B cell (primary cell): ENCODE data around the gene RANBP3L. TPM values are rescaled to one million over a fixed set of nuclear protein-coding genes. Genes with fewer than 3 reads are reported as not detected.

Experiments used
- ATAC-seq: fragments of 200-7000 bp; cut with Tn5 transposase; one replicate; pipeline ENCODE4 v1.10.0; 2021; ENCODE audit warnings: low read depth, mild to moderate bottlenecking, moderate number of reproducible peaks, moderate library complexity
- CTCF ChIA-PET: fragments of 350-600 bp; sonication (Branson Sonifier 250); formaldehyde crosslinking; loops from one replicate; lab custom pipeline; 2021; ENCODE audit warnings: antibody characterized with exemption, inconsistent platforms; lab: Charles Lee
- POLR2A ChIA-PET: fragments of 350-600 bp; sonication (Branson Sonifier 250); formaldehyde crosslinking; loops from one replicate; lab custom pipeline; 2021; ENCODE audit warnings: antibody characterized with exemption; lab: Charles Lee
- DNase-seq: peaks from one replicate; pipeline ENCODE4 v3.0.0; 2013
- H2AFZ ChIP-seq: 2 replicates; pipeline ENCODE4 v1.6.1; 2012; ENCODE audit warnings: mild to moderate bottlenecking, low read depth, low read length; ENCODE audit not compliant: insufficient read depth, poor library complexity, severe bottlenecking
- H3K27ac ChIP-seq, 2 donors: 1 replicate in 1 of 2; 2 replicates in 1 of 2; pipeline ENCODE4 v1.5.1; 2012 to 2013; ENCODE audit warnings: low read length in 2 of 2, mild to moderate bottlenecking in 2 of 2, moderate library complexity in 1 of 2
- H3K27me3 ChIP-seq, 4 experiments: fragments of 200-600 bp in 1 of 4; sonication (generic) in 1 of 4; replicated peaks in 1 of 4; 1 replicate in 2 of 4; 2 replicates in 2 of 4; pipeline versions ENCODE4 v1.6.1 to v1.7.0; 2013 to 2016; ENCODE audit warnings: low read length in 3 of 4, mild to moderate bottlenecking in 2 of 4, mixed read lengths in 1 of 4, moderate library complexity in 1 of 4; ENCODE audit not compliant: insufficient read depth in 4 of 4, control insufficient read depth in 3 of 4; ENCODE audit errors: control extremely low read depth in 1 of 4
- H3K36me3 ChIP-seq, 2 experiments: replicated peaks in 1 of 2; 1 replicate in 1 of 2; 2 replicates in 1 of 2; pipeline versions ENCODE4 v1.6.1 to v1.7.1; 2013; ENCODE audit warnings: low read length in 1 of 2; ENCODE audit not compliant: insufficient read depth in 2 of 2, control insufficient read depth in 1 of 2; ENCODE audit errors: control extremely low read depth in 1 of 2, extremely low read depth in 1 of 2
- H3K4me1 ChIP-seq, 2 donors: fragments of 200-600 bp in 1 of 2; sonication (generic) in 1 of 2; 1 replicate in 1 of 2; 2 replicates in 1 of 2; pipeline versions ENCODE4 v1.5.1 to v1.6.1; 2013 to 2017; ENCODE audit warnings: low read length in 2 of 2; ENCODE audit not compliant: control insufficient read depth in 2 of 2, insufficient read depth in 2 of 2
- H3K4me2 ChIP-seq: replicated peaks from 2 replicates; pipeline ENCODE3; 2012; ENCODE audit warnings: mild to moderate bottlenecking, low read depth, low read length; ENCODE audit not compliant: poor library complexity, severe bottlenecking
- H3K4me3 ChIP-seq, 5 experiments: fragments of 200-600 bp in 1 of 5; sonication (generic) in 1 of 5; 1 replicate in 3 of 5; 2 replicates in 2 of 5; pipeline versions ENCODE4 v1.5.1 to v1.7.0; 2011 to 2016; ENCODE audit warnings: low read length in 4 of 5, mild to moderate bottlenecking in 4 of 5, low read depth in 2 of 5, control low read depth in 1 of 5, moderate library complexity in 1 of 5; ENCODE audit not compliant: insufficient read depth in 1 of 5; ENCODE audit errors: control extremely low read depth in 1 of 5, extremely low read depth in 1 of 5
- H3K79me2 ChIP-seq: fragments of 200-600 bp; sonication (generic); one replicate; pipeline ENCODE4 v1.6.0; 2016; ENCODE audit warnings: low read length; ENCODE audit not compliant: control insufficient read depth, insufficient read depth
- H3K9ac ChIP-seq: fragments of 200-600 bp; sonication (generic); 2 replicates; pipeline ENCODE4 v1.6.1; 2017; ENCODE audit warnings: mild to moderate bottlenecking, low read length, moderate library complexity
- H3K9me3 ChIP-seq, 3 donors: one replicate each; pipeline versions ENCODE4 v1.6.1 to v1.7.1; 2013; ENCODE audit warnings: low read length in 2 of 3; ENCODE audit not compliant: control insufficient read depth in 2 of 3, insufficient read depth in 1 of 3; ENCODE audit errors: control extremely low read depth in 1 of 3
- H4K20me1 ChIP-seq: 2 replicates; pipeline ENCODE4 v1.6.0; 2012; ENCODE audit warnings: mild to moderate bottlenecking, low read length; ENCODE audit not compliant: insufficient read depth, control insufficient read depth, poor library complexity, severe bottlenecking
- H3K27ac Mint-ChIP-seq: one replicate; pipeline ENCODE4 v1.8.0; 2021; ENCODE audit warnings: mixed read lengths
- H3K27me3 Mint-ChIP-seq: one replicate; pipeline ENCODE4 v1.8.0; 2021; ENCODE audit warnings: mixed read lengths
- H3K4me1 Mint-ChIP-seq: one replicate; pipeline ENCODE4 v1.8.0; 2021; ENCODE audit warnings: mixed read lengths
- H3K4me3 Mint-ChIP-seq: one replicate; pipeline ENCODE4 v1.8.0; 2021; ENCODE audit warnings: mixed read lengths
- H3K9me3 Mint-ChIP-seq: one replicate; pipeline ENCODE4 v1.8.0; 2022; ENCODE audit warnings: mixed read lengths; ENCODE audit not compliant: insufficient read depth
- CTCF ChIP-seq: fragments of 200-600 bp; IDR thresholded peaks from one replicate; pipeline ENCODE4 v1.8.0; 2022; ENCODE audit warnings: antibody characterized with exemption, mild to moderate bottlenecking
- EZH2 ChIP-seq: IDR thresholded peaks from 2 replicates; pipeline ENCODE4 v1.6.1; 2012; ENCODE audit warnings: borderline replicate concordance, low read depth, mild to moderate bottlenecking, moderate library complexity, low read length; ENCODE audit not compliant: insufficient read depth, poor library complexity, severe bottlenecking
- WGBS: methylation state at CpG from one replicate; pipeline ENCODE4 v1.1.5; 2013; ENCODE audit warnings: missing lambda C conversion rate; ENCODE audit not compliant: insufficient coverage; 5-methylcytosine and 5-hydroxymethylcytosine counted together
- intact Hi-C: fragments of 100-400 bp; cut with micrococcal nuclease; formaldehyde crosslinking; loops from one replicate; pipeline ENCODE4 v1.10.0; 2022
- polyA plus RNA-seq: library from polyadenylated mRNA; depleted of rRNA; stranded (reverse); fragments of >200 nt; gene quantifications from 2 replicates; pipeline ENCODE4 v1.2.3, GENCODE V29; 2012
- total RNA-seq, 2 donors: library from RNA; stranded (reverse); fragments of 120-200 nt in 1 of 2; gene quantifications; 1 replicate in 1 of 2; 2 replicates in 1 of 2; pipeline versions ENCODE4 v1.2.3 to v1.2.4, GENCODE V29; 2013 to 2022

Gene RANBP3L
- total and polyA plus RNA-seq, 2 donors (not counting 1 experiment from before 2014, with no cell fraction given), result not detected

GRCh38 chr5:36264202-36264760, 37.4 kb downstream of the RANBP3L start:
- 100% methylated on average over 3 of the region's 4 CpGs for WGBS
- H3K27me3 Mint-ChIP-seq, result peaks cover 10% of the 10 kb centered on the region
- no peak overlapping the region for H2AFZ ChIP-seq

More at GRCh38 chr5:36264202-36264760, 37.4 kb downstream of the RANBP3L start:
- TF ChIP-seq CTCF (no peak), EZH2 (no peak)
- H3K4me2 ChIP-seq, result no peak overlapping the region
- ChIA-PET CTCF (interaction anchor here (1.0 to 3.6 kb wide), 16 partner anchors 8 to 432 kb away, joined by 3 to 41 read pairs (median 6); partner anchors contain the start of genes LMBRD2, NADK2 and SKP2), POLR2A (no interaction called here)
- H3K27ac ChIP-seq, result no peak overlapping the region
- H3K4me1 ChIP-seq, result no peaks in the 10 kb centered on the region
- H3K27me3 ChIP-seq, result peaks cover 0 to 5% (median 0%) of the 10 kb centered on the region in 4 experiments
- no peaks in the 10 kb centered on the region for H3K9me3 Mint-ChIP-seq
- ATAC-seq, result no peak
- H3K4me3 ChIP-seq, result no peak overlapping the region
- H3K4me1 Mint-ChIP-seq, result no peaks in the 10 kb centered on the region
- H3K9ac ChIP-seq, result no peak overlapping the region
- H3K9me3 ChIP-seq, result no peaks in the 10 kb centered on the region
- no peaks in the 10 kb centered on the region for H4K20me1 ChIP-seq
- no peaks in the 10 kb centered on the region for H3K36me3 ChIP-seq
- no peak overlapping the region for H3K4me3 Mint-ChIP-seq
- intact Hi-C loops, result no loop called here
- H3K27ac Mint-ChIP-seq, result no peak overlapping the region
- no peak for DNase-seq
- H3K79me2 ChIP-seq, result no peaks in the 10 kb centered on the region
